SH-SY5Y (cell line): ENCODE data around the gene NUFIP1.

Experiments
- GATA2 ChIP-seq: IDR thresholded peaks from 2 replicates; pipeline ENCODE4 v1.6.1; 2011; ENCODE audit warnings: mild to moderate bottlenecking, low read depth, low read length
- GATA3 ChIP-seq: IDR thresholded peaks from 2 replicates; pipeline ENCODE4 v1.6.1; 2011; ENCODE audit warnings: low read depth, mild to moderate bottlenecking, low read length, moderate library complexity

NUFIP1 gene

GRCh38 chr13:44938854-44939253, 50.4 kb downstream of the NUFIP1 start:
- no peak for TF ChIP-seq GATA2
- TF ChIP-seq GATA3 = no peak

GRCh38 chr13:44936246-44936645, 53.0 kb downstream of the NUFIP1 start:
- TF ChIP-seq GATA3 (no peak), GATA2 (no peak)

- TF ChIP-seq GATA2 (no peak), GATA3 (no peak)
These were observed 54.5 kb downstream of the NUFIP1 start for GRCh38 chr13:44934724-44935123.

- TF ChIP-seq GATA2 (no peak), GATA3 (no peak)
These were observed 56.4 kb downstream of the NUFIP1 start for GRCh38 chr13:44932850-44933251.

GRCh38 chr13:44932171-44932849, 57.0 kb downstream of the NUFIP1 start:
- TF ChIP-seq GATA3 (no peak), GATA2 (no peak)

GRCh38 chr13:44930963-44931623, 58.2 kb downstream of the NUFIP1 start:
- no peak for TF ChIP-seq GATA3
- no peak for TF ChIP-seq GATA2

- TF ChIP-seq GATA3 (no peak), GATA2 (no peak)
These were observed 59.0 kb downstream of the NUFIP1 start for GRCh38 chr13:44930280-44930679.

GRCh38 chr13:44929692-44930091, 59.6 kb downstream of the NUFIP1 start:
- TF ChIP-seq GATA2 (no peak), GATA3 (no peak)

- TF ChIP-seq GATA3 (no peak), GATA2 (no peak)
These were observed 61.3 kb downstream of the NUFIP1 start for GRCh38 chr13:44927968-44928367.

GRCh38 chr13:44921931-44922758, 67.1 kb downstream of the NUFIP1 start:
- no peak for TF ChIP-seq GATA2
- TF ChIP-seq GATA3 = no peak

- no peak for TF ChIP-seq GATA2
- no peak for TF ChIP-seq GATA3
These were observed 67.9 kb downstream of the NUFIP1 start for GRCh38 chr13:44921246-44921877.

GRCh38 chr13:44920013-44920412, 69.3 kb downstream of the NUFIP1 start:
- TF ChIP-seq GATA3 (no peak), GATA2 (no peak)

GRCh38 chr13:44919104-44919804, 70.0 kb downstream of the NUFIP1 start:
- TF ChIP-seq GATA3 = no peak
- no peak for TF ChIP-seq GATA2

- no peak for TF ChIP-seq GATA2
- no peak for TF ChIP-seq GATA3
These were observed 70.8 kb downstream of the NUFIP1 start for GRCh38 chr13:44918326-44919103.
